GM12878 (cell line): ENCODE measurements around the gene XNDC1N.

Experiments
- CREM ChIP-seq: IDR thresholded peaks from 2 replicates; pipeline ENCODE4 v1.6.1; 2014; ENCODE audit warnings: antibody characterized with exemption, low read depth
- EZH2 ChIP-seq: IDR thresholded peaks from 2 replicates; pipeline ENCODE4 v1.6.1; 2012; ENCODE audit warnings: low read depth, mild to moderate bottlenecking, control low read depth, inconsistent platforms, low read length, borderline replicate concordance; ENCODE audit not compliant: control insufficient read depth
- NFYB ChIP-seq: IDR thresholded peaks from 2 replicates; pipeline ENCODE4 v1.6.1; 2011; ENCODE audit warnings: low read depth, mild to moderate bottlenecking, low read length, improper control_type of control experiment, moderate library complexity; ENCODE audit not compliant: insufficient read depth
- NR2F1 ChIP-seq: fragments of 450-650 bp; conservative IDR thresholded peaks from 2 replicates; pipeline ENCODE4 v1.6.1; 2017; ENCODE audit warnings: mild to moderate bottlenecking
- POLR2A ChIP-seq: IDR thresholded peaks from 2 replicates; pipeline ENCODE4 v1.6.1; 2011; ENCODE audit warnings: low read depth, mild to moderate bottlenecking, low read length
- SIX5 ChIP-seq: IDR thresholded peaks from 2 replicates; pipeline ENCODE4 v1.6.1; 2011; ENCODE audit warnings: mild to moderate bottlenecking, low read depth, low read length, moderate library complexity; ENCODE audit not compliant: severe bottlenecking
- TCF12 ChIP-seq: IDR thresholded peaks from 2 replicates; pipeline ENCODE4 v1.6.1; 2011; ENCODE audit warnings: low read depth, mild to moderate bottlenecking, low read length
- YBX1 ChIP-seq: fragments of 450-650 bp; IDR thresholded peaks from 2 replicates; pipeline ENCODE4 v1.6.1; 2016; ENCODE audit warnings: antibody characterized with exemption
- ZNF622 ChIP-seq: fragments of 450-650 bp; IDR thresholded peaks from 2 replicates; pipeline ENCODE4 v1.6.1; 2017; ENCODE audit warnings: mild to moderate bottlenecking, inconsistent platforms
- TF ChIP-seq, protein P1 (sequence below): IDR thresholded peaks from 2 replicates; pipeline ENCODE4 v1.6.1; 2011; ENCODE audit warnings: low read depth, mild to moderate bottlenecking, low read length, moderate library complexity, borderline replicate concordance; ENCODE audit errors: extremely low read depth
- TF ChIP-seq, protein P2 (sequence below), 3 experiments: IDR thresholded peaks in 2 of 3; conservative IDR thresholded peaks in 1 of 3; 2 replicates each; pipeline ENCODE4 v1.5.1; 2011; ENCODE audit warnings: low read depth in 3 of 3, low read length in 3 of 3, mild to moderate bottlenecking in 3 of 3, control low read depth in 2 of 3, moderate library complexity in 2 of 3, inconsistent platforms in 1 of 3, mixed read lengths in 1 of 3; ENCODE audit not compliant: control insufficient read depth in 2 of 3, insufficient read depth in 1 of 3; ENCODE audit errors: extremely low read depth in 1 of 3

DNA sequence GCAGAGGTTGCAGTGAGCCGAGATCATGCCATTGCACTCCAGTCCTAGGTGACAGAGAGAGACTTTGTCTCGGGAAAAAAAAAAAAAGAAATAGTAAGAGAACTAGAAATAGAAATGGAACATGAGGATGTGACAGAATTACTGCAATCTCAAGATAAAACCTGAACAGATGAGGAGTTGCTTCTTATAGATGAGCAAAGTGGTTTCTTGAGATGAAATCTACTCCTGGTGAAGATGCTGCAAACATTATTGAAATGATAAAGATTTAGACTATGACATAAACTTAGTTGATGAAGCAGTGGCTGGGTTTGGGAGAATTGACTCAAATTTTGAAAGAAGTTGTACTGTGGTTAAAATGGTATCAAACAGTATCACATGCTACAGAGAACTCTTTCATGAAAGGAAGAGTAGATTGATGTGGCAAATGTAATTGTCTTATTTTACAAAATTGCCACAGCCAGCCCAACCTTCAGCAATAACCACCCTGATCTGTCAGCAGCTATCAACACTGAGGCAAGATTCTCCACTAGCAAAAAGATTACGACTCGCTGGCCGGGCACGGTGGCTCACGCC is 13.7 kb downstream of the XNDC1N start:
- TF ChIP-seq NFYB: no peak
- TF ChIP-seq, protein P1, sequence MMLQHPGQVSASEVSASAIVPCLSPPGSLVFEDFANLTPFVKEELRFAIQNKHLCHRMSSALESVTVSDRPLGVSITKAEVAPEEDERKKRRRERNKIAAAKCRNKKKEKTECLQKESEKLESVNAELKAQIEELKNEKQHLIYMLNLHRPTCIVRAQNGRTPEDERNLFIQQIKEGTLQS: no peak
- no peak for TF ChIP-seq ZNF622
- TF ChIP-seq CREM: no peak
- TF ChIP-seq, protein P2, sequence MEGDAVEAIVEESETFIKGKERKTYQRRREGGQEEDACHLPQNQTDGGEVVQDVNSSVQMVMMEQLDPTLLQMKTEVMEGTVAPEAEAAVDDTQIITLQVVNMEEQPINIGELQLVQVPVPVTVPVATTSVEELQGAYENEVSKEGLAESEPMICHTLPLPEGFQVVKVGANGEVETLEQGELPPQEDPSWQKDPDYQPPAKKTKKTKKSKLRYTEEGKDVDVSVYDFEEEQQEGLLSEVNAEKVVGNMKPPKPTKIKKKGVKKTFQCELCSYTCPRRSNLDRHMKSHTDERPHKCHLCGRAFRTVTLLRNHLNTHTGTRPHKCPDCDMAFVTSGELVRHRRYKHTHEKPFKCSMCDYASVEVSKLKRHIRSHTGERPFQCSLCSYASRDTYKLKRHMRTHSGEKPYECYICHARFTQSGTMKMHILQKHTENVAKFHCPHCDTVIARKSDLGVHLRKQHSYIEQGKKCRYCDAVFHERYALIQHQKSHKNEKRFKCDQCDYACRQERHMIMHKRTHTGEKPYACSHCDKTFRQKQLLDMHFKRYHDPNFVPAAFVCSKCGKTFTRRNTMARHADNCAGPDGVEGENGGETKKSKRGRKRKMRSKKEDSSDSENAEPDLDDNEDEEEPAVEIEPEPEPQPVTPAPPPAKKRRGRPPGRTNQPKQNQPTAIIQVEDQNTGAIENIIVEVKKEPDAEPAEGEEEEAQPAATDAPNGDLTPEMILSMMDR (IDR thresholded peaks at IDR 0.05 in 2 of 3, conservative IDR thresholded peaks at IDR 0.05 in 1 of 3; ENCODE audit: control insufficient read depth in 2 of 3, extremely low read depth in 1 of 3, insufficient read depth in 1 of 3, low read depth in 3 of 3, low read length in 3 of 3): no peak
- TF ChIP-seq POLR2A: no peak
- TF ChIP-seq TCF12: no peak
- no peak for TF ChIP-seq EZH2
- TF ChIP-seq NR2F1: no peak
- no peak for TF ChIP-seq YBX1
- TF ChIP-seq SIX5: no peak
